Daoy (cell line): Measurements from ENCODE around the gene TSHZ1. TPM values are rescaled to one million over a fixed set of nuclear protein-coding genes. Genes with fewer than 3 reads are reported as not detected.
A peak's percentile ranks its signal among the peaks of the same experiment; 100 is the strongest.

ENCODE experiments used
- DNase-seq: peaks from one replicate; pipeline ENCODE4 v3.0.0-alpha.2; 2015; ENCODE audit warnings: low read depth
- total RNA-seq: library from RNA; depleted of rRNA; stranded (reverse); fragments of >200 nt; shearing (Covaris generic); gene quantifications from 2 replicates; pipeline ENCODE4 v1.2.3, GENCODE V29; 2014

Gene TSHZ1
- total RNA-seq, 1 experiment from 2014 or later = 6.4 TPM

GRCh38 chr18:75269124-75269680 lies 58.6 kb downstream of the TSHZ1 start:
- DNase-seq = no peak

GRCh38 chr18:75269696-75270095 lies 59.1 kb downstream of the TSHZ1 start:
- no peak for DNase-seq

GRCh38 chr18:75271952-75272351 lies 61.4 kb downstream of the TSHZ1 start:
- DNase-seq = no peak

- no peak for DNase-seq
Measured at GRCh38 chr18:75273817-75274216, 63.2 kb downstream of the TSHZ1 start.

- no peak for DNase-seq
Measured at GRCh38 chr18:75275226-75275625, 64.6 kb downstream of the TSHZ1 start.

- DNase-seq = peak; percentile 35
Measured at GRCh38 chr18:75276818-75277609, 66.4 kb downstream of the TSHZ1 start.

- no peak for DNase-seq
Measured at GRCh38 chr18:75277610-75277928, 67.0 kb downstream of the TSHZ1 start.

GRCh38 chr18:75279381-75279780 lies 68.8 kb downstream of the TSHZ1 start:
- DNase-seq = no peak

- DNase-seq = no peak
Measured at GRCh38 chr18:75280427-75281280, 70.1 kb downstream of the TSHZ1 start.

GRCh38 chr18:75282746-75283145 lies 72.1 kb downstream of the TSHZ1 start:
- DNase-seq = no peak

- DNase-seq = no peak
Measured at GRCh38 chr18:75283731-75284130, 73.1 kb downstream of the TSHZ1 start.

GRCh38 chr18:75284566-75284965 lies 74.0 kb downstream of the TSHZ1 start:
- DNase-seq = no peak

- no peak for DNase-seq
Measured at GRCh38 chr18:75285876-75286275, 75.3 kb downstream of the TSHZ1 start.

GRCh38 chr18:75287006-75287405 lies 76.4 kb downstream of the TSHZ1 start:
- DNase-seq = no peak

GRCh38 chr18:75287700-75288099 lies 77.1 kb downstream of the TSHZ1 start:
- no peak for DNase-seq

GRCh38 chr18:75289761-75290160 lies 79.2 kb downstream of the TSHZ1 start:
- no peak for DNase-seq

GRCh38 chr18:75290737-75291358 lies 80.3 kb downstream of the TSHZ1 start:
- no peak for DNase-seq

- no peak for DNase-seq
Measured at GRCh38 chr18:75291460-75291859, 80.9 kb downstream of the TSHZ1 start.

GRCh38 chr18:75293591-75293990 lies 83.0 kb downstream of the TSHZ1 start:
- DNase-seq = peak; percentile 87

- no peak for DNase-seq
Measured at GRCh38 chr18:75297731-75298130, 87.1 kb downstream of the TSHZ1 start.

GRCh38 chr18:75304678-75305557 lies 94.3 kb downstream of the TSHZ1 start:
- DNase-seq = no peak
